H1 (cell line): ENCODE data around the gene DGKD. TPM values are rescaled to one million over a fixed set of nuclear protein-coding genes. Genes with fewer than 3 reads are reported as not detected.

Experiments used
- CTCF ChIA-PET: fragments of 300-600 bp; sonication (Branson Sonifier 250); formaldehyde crosslinking; loops from one replicate; lab custom pipeline; 2021; ENCODE audit not compliant: partially characterized antibody; lab: Charles Lee
- POLR2A ChIA-PET: fragments of 300-600 bp; sonication (Branson Sonifier 250); formaldehyde crosslinking; loops from one replicate; lab custom pipeline; 2021; ENCODE audit warnings: inconsistent platforms; ENCODE audit not compliant: partially characterized antibody; lab: Charles Lee
- DNase-seq, 2 experiments: peaks; one replicate each; pipeline versions ENCODE4 v3.0.0 to v3.0.0-alpha.2; 2010 to 2022; ENCODE audit warnings: low spot score in 2 of 2, low read depth in 1 of 2, mixed read lengths in 1 of 2
- FAIRE-seq: peaks from 2 replicates; lab custom pipeline; 2011; peaks lifted over from hg19 to GRCh38; lab: Jason Lieb, UNC
- H2AFZ ChIP-seq: 2 replicates; pipeline ENCODE4 v1.8.1; 2012; ENCODE audit warnings: low read length, inconsistent platforms
- H2AK5ac ChIP-seq: 2 replicates; pipeline ENCODE4 v1.6.1; 2013; ENCODE audit warnings: low read depth, low read length
- H2BK120ac ChIP-seq: replicated peaks from 2 replicates; pipeline ENCODE3; 2013; ENCODE audit warnings: low read depth, low read length, inconsistent platforms
- H2BK12ac ChIP-seq: 2 replicates; pipeline ENCODE4 v1.6.1; 2013; ENCODE audit warnings: low read depth, low read length
- H2BK15ac ChIP-seq: 2 replicates; pipeline ENCODE4 v1.6.1; 2013; ENCODE audit warnings: low read length
- H2BK20ac ChIP-seq: 2 replicates; pipeline ENCODE4 v1.6.1; 2013; ENCODE audit warnings: low read length
- H2BK5ac ChIP-seq: 2 replicates; pipeline ENCODE4 v1.6.1; 2013; ENCODE audit warnings: low read depth, low read length
- H3K14ac ChIP-seq: 2 replicates; pipeline ENCODE4 v1.6.1; 2013; ENCODE audit warnings: inconsistent platforms; ENCODE audit not compliant: insufficient read length
- H3K18ac ChIP-seq: 2 replicates; pipeline ENCODE4 v1.6.1; 2013; ENCODE audit warnings: low read length; ENCODE audit errors: extremely low read depth
- H3K23ac ChIP-seq: 2 replicates; pipeline ENCODE4 v1.6.1; 2013; ENCODE audit warnings: inconsistent platforms; ENCODE audit not compliant: insufficient read length
- H3K23me2 ChIP-seq: 2 replicates; pipeline ENCODE4 v1.6.1; 2013; ENCODE audit warnings: low read depth, low read length
- H3K27ac ChIP-seq: 2 replicates; pipeline ENCODE4 v1.6.1; 2011; ENCODE audit warnings: low read depth, low read length, inconsistent platforms
- H3K27me3 ChIP-seq, 4 experiments: replicated peaks in 1 of 4; 1 replicate in 1 of 4; 2 replicates in 3 of 4; pipeline versions ENCODE4 v1.6.1 to v1.8.1; 2011 to 2013; ENCODE audit warnings: low read length in 3 of 4, mild to moderate bottlenecking in 3 of 4, inconsistent platforms in 2 of 4, mixed read lengths in 2 of 4, moderate library complexity in 1 of 4; ENCODE audit not compliant: control insufficient read depth in 3 of 4, insufficient read depth in 3 of 4; ENCODE audit errors: extremely low read depth in 1 of 4
- H3K36me3 ChIP-seq, 4 experiments: 2 replicates each; pipeline versions ENCODE4 v1.6.1 to v1.8.1; 2011 to 2013; ENCODE audit warnings: mild to moderate bottlenecking in 4 of 4, low read length in 3 of 4, moderate library complexity in 2 of 4, control low read depth in 1 of 4, inconsistent platforms in 1 of 4; ENCODE audit not compliant: insufficient read depth in 4 of 4, control insufficient read depth in 2 of 4
- H3K4ac ChIP-seq: replicated peaks from 2 replicates; pipeline ENCODE3; 2013; ENCODE audit warnings: low read length, low read depth, mixed read lengths, inconsistent platforms; ENCODE audit not compliant: insufficient read length
- H3K4me1 ChIP-seq, 4 experiments: replicated peaks in 1 of 4; 1 replicate in 1 of 4; 2 replicates in 3 of 4; pipeline versions ENCODE4 v1.6.1 to v1.8.1; 2011 to 2013; ENCODE audit warnings: low read length in 3 of 4, inconsistent platforms in 2 of 4, mixed read lengths in 1 of 4; ENCODE audit not compliant: insufficient read depth in 4 of 4, control insufficient read depth in 3 of 4
- H3K4me2 ChIP-seq, 2 experiments: 2 replicates each; pipeline versions ENCODE4 v1.6.1 to v1.8.1; 2011 to 2013; ENCODE audit warnings: low read depth in 2 of 2, low read length in 2 of 2, control low read depth in 1 of 2, inconsistent platforms in 1 of 2, mild to moderate bottlenecking in 1 of 2; ENCODE audit not compliant: insufficient read depth in 1 of 2
- H3K4me3 ChIP-seq, 4 experiments: fragments of 200-600, 300-600 bp in 1 of 4; sonication (generic), shearing (Covaris generic), sonication (Bioruptor Twin) in 1 of 4; 2 replicates each; pipeline versions ENCODE4 v1.5.1 to v1.8.1; 2011 to 2016; ENCODE audit warnings: low read length in 4 of 4, low read depth in 3 of 4, control low read depth in 2 of 4, inconsistent platforms in 2 of 4, mild to moderate bottlenecking in 2 of 4, mixed read lengths in 1 of 4, moderate library complexity in 1 of 4; ENCODE audit not compliant: insufficient read depth in 2 of 4; ENCODE audit errors: extremely low read depth in 1 of 4
- H3K56ac ChIP-seq: replicated peaks from 2 replicates; pipeline ENCODE3; 2013; ENCODE audit warnings: low read depth, mild to moderate bottlenecking, mixed read lengths, low read length, inconsistent platforms; ENCODE audit not compliant: insufficient read length
- H3K79me1 ChIP-seq: 2 replicates; pipeline ENCODE4 v1.6.1; 2013; ENCODE audit warnings: low read depth, low read length, control low read depth
- H3K79me2 ChIP-seq, 2 experiments: 2 replicates each; pipeline versions ENCODE4 v1.6.1 to v1.8.1; 2012 to 2013; ENCODE audit warnings: low read length in 2 of 2, mild to moderate bottlenecking in 2 of 2, inconsistent platforms in 1 of 2; ENCODE audit not compliant: insufficient read depth in 2 of 2, control insufficient read depth in 1 of 2
- H3K9ac ChIP-seq, 4 experiments: replicated peaks in 1 of 4; 1 replicate in 1 of 4; 2 replicates in 3 of 4; pipeline versions ENCODE4 v1.6.1 to v1.8.1; 2011 to 2013; ENCODE audit warnings: low read depth in 3 of 4, low read length in 3 of 4, control low read depth in 2 of 4, mild to moderate bottlenecking in 2 of 4, moderate library complexity in 2 of 4, inconsistent platforms in 1 of 4; ENCODE audit errors: extremely low read depth in 1 of 4
- H3K9me3 ChIP-seq, 2 experiments: 2 replicates each; pipeline versions ENCODE4 v1.6.1 to v1.8.1; 2012 to 2013; ENCODE audit warnings: mild to moderate bottlenecking in 2 of 2, moderate library complexity in 2 of 2, control low read depth in 1 of 2, inconsistent platforms in 1 of 2, low read depth in 1 of 2, low read length in 1 of 2, mixed read lengths in 1 of 2; ENCODE audit not compliant: insufficient read depth in 2 of 2
- H4K20me1 ChIP-seq, 2 experiments: replicated peaks in 1 of 2; 2 replicates each; pipeline versions ENCODE3 to v1.8.1; 2011 to 2013; ENCODE audit warnings: inconsistent platforms in 2 of 2, low read length in 2 of 2, mild to moderate bottlenecking in 1 of 2; ENCODE audit not compliant: insufficient read depth in 2 of 2, control insufficient read depth in 1 of 2
- H4K5ac ChIP-seq: 2 replicates; pipeline ENCODE4 v1.6.1; 2013; ENCODE audit warnings: low read length, low read depth, mixed read lengths, inconsistent platforms; ENCODE audit not compliant: insufficient read length
- H4K8ac ChIP-seq: 2 replicates; pipeline ENCODE4 v1.8.0; 2013; ENCODE audit warnings: mild to moderate bottlenecking, moderate library complexity, low read length, inconsistent platforms; ENCODE audit not compliant: insufficient read depth; ENCODE audit errors: extremely low read depth
- H4K91ac ChIP-seq: replicated peaks from 2 replicates; pipeline ENCODE3; 2013; ENCODE audit warnings: low read length, mixed read lengths, inconsistent platforms; ENCODE audit not compliant: insufficient read length
- CBX8 ChIP-seq: fragments of 300-800, 300-1000 bp; sonication (generic); IDR thresholded peaks from 2 replicates; pipeline ENCODE4 v1.7.1; 2016; ENCODE audit warnings: low read depth, low read length, borderline replicate concordance
- CEBPB ChIP-seq: IDR thresholded peaks from 2 replicates; pipeline ENCODE4 v1.6.1; 2012; ENCODE audit warnings: low read depth, low read length
- CREB1 ChIP-seq: IDR thresholded peaks from 2 replicates; pipeline ENCODE4 v1.6.1; 2012; ENCODE audit warnings: inconsistent platforms
- NRF1 ChIP-seq: IDR thresholded peaks from 2 replicates; pipeline ENCODE4 v1.6.1; 2011; ENCODE audit warnings: mild to moderate bottlenecking, low read depth, low read length, improper control_type of control experiment
- SRF ChIP-seq: IDR thresholded peaks from 2 replicates; pipeline ENCODE4 v1.6.1; 2011; ENCODE audit warnings: mild to moderate bottlenecking, low read depth, low read length, moderate library complexity
- TEAD4 ChIP-seq: IDR thresholded peaks from 2 replicates; pipeline ENCODE4 v1.6.1; 2012; ENCODE audit warnings: low read depth, low read length, inconsistent platforms, mixed read lengths
- WGBS, 2 experiments: shearing (Covaris generic) in 1 of 2; methylation state at CpG; one replicate each; pipeline versions ENCODE4 v1.1.6 to v1.1.7; 2013 to 2015; ENCODE audit warnings: low lambda C conversion rate in 2 of 2, mixed read lengths in 2 of 2, inconsistent platforms in 1 of 2, low coverage in 1 of 2, missing lambda C conversion rate in 1 of 2; ENCODE audit not compliant: insufficient replicate concordance in 2 of 2, insufficient coverage in 1 of 2, insufficient read length in 1 of 2; ENCODE audit errors: extremely low coverage in 1 of 2, missing lambda C conversion rate in 1 of 2; 5-methylcytosine and 5-hydroxymethylcytosine counted together
- polyA plus RNA-seq, 7 experiments: library from polyadenylated mRNA; depleted of rRNA in 3 of 7; stranded (reverse) in 5 of 7; unstranded in 2 of 7; fragments of >200 nt in 5 of 7; fragments of 200-250 nt in 2 of 7; gene quantifications; 1 replicate in 5 of 7; 2 replicates in 1 of 7; 4 replicates in 1 of 7; pipeline versions ENCODE4 v1.2.1 to v1.2.3, GENCODE V29; 2011 to 2013; ENCODE audit warnings: missing spikeins in 2 of 7, mixed read lengths in 2 of 7
- total RNA-seq: library from RNA; stranded (reverse); fragmentation: NEBNext Ultra II Directional; extraction: Animal tissue kit (Norgen Biotek cat#: 25700); gene quantifications from 2 replicates; pipeline ENCODE4 v1.2.1, GENCODE V29; 2021

Gene DGKD
- total and polyA plus RNA-seq, 2 of the 8 experiments (the other 6 are each of a cell fraction or from before 2014, with no cell fraction given), result 7.7 to 30.9 TPM

DNA sequence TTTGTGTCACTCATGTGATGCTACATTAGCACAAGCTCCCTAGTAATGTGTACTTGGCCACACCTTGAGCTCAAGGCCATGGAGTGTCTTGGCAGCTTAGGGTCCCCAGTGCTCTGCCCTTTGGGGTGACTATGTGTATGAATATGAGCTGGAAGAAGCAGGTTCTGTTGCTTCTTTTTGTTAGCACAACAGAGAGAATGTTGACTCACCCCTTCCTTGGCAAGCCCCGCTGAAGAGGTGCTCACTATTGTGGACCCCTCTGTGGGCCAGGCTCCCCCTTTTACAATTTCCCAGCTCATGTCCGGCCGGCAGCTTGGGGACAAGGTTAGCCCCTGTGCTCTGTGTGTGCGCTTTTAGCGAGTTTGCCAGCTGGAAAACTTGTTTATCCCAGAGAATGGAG lies 48.1 kb downstream of the DGKD start:
- Histone ChIP-seq H3K14ac (no peak overlapping the region), H3K56ac (no peak overlapping the region), H3K4me2 (no peak overlapping the region), H3K23ac (no peak overlapping the region), H4K91ac (no peak overlapping the region), H4K20me1 (no peaks in the 10 kb centered on the region), H3K36me3 (no peaks in the 10 kb centered on the region), H2BK15ac (no peak overlapping the region), H2BK5ac (no peak overlapping the region), H2BK120ac (no peak overlapping the region), H3K18ac (no peak overlapping the region), H4K8ac (no peak overlapping the region), H3K27ac (no peak overlapping the region), H4K5ac (no peak overlapping the region), H3K4me1 (peaks cover 5 to 10% (median 7%) of the 10 kb centered on the region in 4 experiments; a peak in 5 of 7 replicates), H3K79me1 (no peaks in the 10 kb centered on the region), H2AK5ac (no peak overlapping the region), H3K79me2 (no peaks in the 10 kb centered on the region), H2BK12ac (no peak overlapping the region), H2AFZ (no peak overlapping the region), H3K4me3 (no peak overlapping the region), H3K9me3 (no peaks in the 10 kb centered on the region), H3K4ac (no peak overlapping the region), H3K9ac (no peak overlapping the region), H2BK20ac (no peak overlapping the region), H3K23me2 (no peaks in the 10 kb centered on the region), H3K27me3 (no peaks in the 10 kb centered on the region)
- FAIRE-seq (no peak), DNase-seq (no peak)
- TF ChIP-seq CEBPB (no peak), NRF1 (no peak), TEAD4 (no peak), SRF (no peak), CBX8 (no peak), CREB1 (no peak)
- WGBS, 2 experiments, result 81% methylated on average over 5 of the region's 5 CpGs; no CpG with 5 or more reads in 1 of the 2 experiments
- ChIA-PET POLR2A (interaction anchor here (0.6 kb wide), 1 partner anchor 39 kb away, joined by 4 read pairs; no protein-coding TSS in a partner anchor), CTCF (interaction anchor here (0.6 to 4.0 kb wide), 10 partner anchors 12 to 430 kb away, joined by 3 to 40 read pairs (median 4); no protein-coding TSS in a partner anchor)
